Measurements from ENCODE around the gene ARF1.

Gene ARF1

GRCh38 chr1:228082214-228082917 is at the start of gene ARF1:
TSS of gene ARF1 (plus strand) at chr1:228082708. CDS start at chr1:228097115, 14,407 bp downstream.
- peak; percentile 95 for DNase-seq

GRCh38 chr1:228033376-228033775 is 49.1 kb upstream of the ARF1 start:
- no peak for DNase-seq

GRCh38 chr1:228034954-228035837 is 47.3 kb upstream of the ARF1 start:
- DNase-seq: no peak

GRCh38 chr1:228035844-228036243 is 46.7 kb upstream of the ARF1 start:
- DNase-seq: no peak

- no peak for DNase-seq
These were observed 45.7 kb upstream of the ARF1 start for GRCh38 chr1:228036701-228037231.

GRCh38 chr1:228037401-228038386 is 44.8 kb upstream of the ARF1 start:
- DNase-seq: peak; percentile 4

- no peak for DNase-seq
These were observed 44.0 kb upstream of the ARF1 start for GRCh38 chr1:228038387-228039005.

GRCh38 chr1:228039006-228039903 is 43.3 kb upstream of the ARF1 start:
- DNase-seq: no peak

- no peak for DNase-seq
These were observed 42.5 kb upstream of the ARF1 start for GRCh38 chr1:228039986-228040385.

GRCh38 chr1:228041316-228041715 is 41.2 kb upstream of the ARF1 start:
- DNase-seq: no peak

- no peak for DNase-seq
These were observed 40.0 kb upstream of the ARF1 start for GRCh38 chr1:228042508-228042907.

GRCh38 chr1:228043281-228043848 is 39.1 kb upstream of the ARF1 start:
- DNase-seq: no peak

GRCh38 chr1:228044961-228045360 is 37.5 kb upstream of the ARF1 start:
- DNase-seq: no peak

- no peak for DNase-seq
These were observed 37.1 kb upstream of the ARF1 start for GRCh38 chr1:228045405-228045804.

- no peak for DNase-seq
These were observed 36.6 kb upstream of the ARF1 start for GRCh38 chr1:228045871-228046270.

GRCh38 chr1:228046421-228047182 is 35.9 kb upstream of the ARF1 start:
- no peak for DNase-seq

GRCh38 chr1:228047183-228047466 is 35.4 kb upstream of the ARF1 start:
- DNase-seq: no peak

GRCh38 chr1:228048120-228048519 is 34.4 kb upstream of the ARF1 start:
- DNase-seq: no peak

- DNase-seq: no peak
These were observed 33.7 kb upstream of the ARF1 start for GRCh38 chr1:228048659-228049298.

Measured in CD4-positive, alpha-beta T cell treated with Interleukin-12 subunit alpha and Interleukin-12 subunit beta, for 1 hour (primary cell).